AG09319 (cell line): ENCODE results near the gene PTCH1.

Experiments used
- DNase-seq: peaks from one replicate; pipeline ENCODE4 v3.0.0-alpha.2; 2010; ENCODE audit warnings: low read depth; ENCODE audit errors: extremely low read depth
- TF ChIP-seq, protein P1 (sequence below): IDR thresholded peaks from 2 replicates; pipeline ENCODE4 v1.5.1; 2011; ENCODE audit warnings: low read depth, mild to moderate bottlenecking, inconsistent platforms, low read length, moderate library complexity

Gene PTCH1

DNA sequence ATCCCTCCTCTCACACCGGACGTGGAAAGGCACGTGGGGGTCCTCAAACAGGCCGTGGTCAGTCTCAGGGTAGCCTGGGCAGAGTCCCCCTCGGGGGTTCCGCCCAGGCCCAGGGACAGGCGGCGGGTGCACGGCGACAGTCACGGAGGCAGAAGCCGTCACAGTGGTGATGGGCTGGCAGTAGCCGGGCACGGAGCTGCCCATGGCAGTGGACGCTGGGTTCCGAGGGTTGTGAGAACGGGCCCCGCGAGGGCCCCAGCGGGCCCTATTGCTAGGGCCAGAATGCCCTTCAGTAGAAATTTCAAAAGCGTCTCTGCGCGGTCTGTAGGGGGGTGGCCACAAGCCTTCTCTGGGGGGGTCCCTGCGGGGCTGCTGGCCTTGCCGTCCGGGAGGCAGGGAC lies 69.8 kb downstream of the PTCH1 start:
- no peak for DNase-seq
- TF ChIP-seq, protein P1, sequence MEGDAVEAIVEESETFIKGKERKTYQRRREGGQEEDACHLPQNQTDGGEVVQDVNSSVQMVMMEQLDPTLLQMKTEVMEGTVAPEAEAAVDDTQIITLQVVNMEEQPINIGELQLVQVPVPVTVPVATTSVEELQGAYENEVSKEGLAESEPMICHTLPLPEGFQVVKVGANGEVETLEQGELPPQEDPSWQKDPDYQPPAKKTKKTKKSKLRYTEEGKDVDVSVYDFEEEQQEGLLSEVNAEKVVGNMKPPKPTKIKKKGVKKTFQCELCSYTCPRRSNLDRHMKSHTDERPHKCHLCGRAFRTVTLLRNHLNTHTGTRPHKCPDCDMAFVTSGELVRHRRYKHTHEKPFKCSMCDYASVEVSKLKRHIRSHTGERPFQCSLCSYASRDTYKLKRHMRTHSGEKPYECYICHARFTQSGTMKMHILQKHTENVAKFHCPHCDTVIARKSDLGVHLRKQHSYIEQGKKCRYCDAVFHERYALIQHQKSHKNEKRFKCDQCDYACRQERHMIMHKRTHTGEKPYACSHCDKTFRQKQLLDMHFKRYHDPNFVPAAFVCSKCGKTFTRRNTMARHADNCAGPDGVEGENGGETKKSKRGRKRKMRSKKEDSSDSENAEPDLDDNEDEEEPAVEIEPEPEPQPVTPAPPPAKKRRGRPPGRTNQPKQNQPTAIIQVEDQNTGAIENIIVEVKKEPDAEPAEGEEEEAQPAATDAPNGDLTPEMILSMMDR: no peak

DNA sequence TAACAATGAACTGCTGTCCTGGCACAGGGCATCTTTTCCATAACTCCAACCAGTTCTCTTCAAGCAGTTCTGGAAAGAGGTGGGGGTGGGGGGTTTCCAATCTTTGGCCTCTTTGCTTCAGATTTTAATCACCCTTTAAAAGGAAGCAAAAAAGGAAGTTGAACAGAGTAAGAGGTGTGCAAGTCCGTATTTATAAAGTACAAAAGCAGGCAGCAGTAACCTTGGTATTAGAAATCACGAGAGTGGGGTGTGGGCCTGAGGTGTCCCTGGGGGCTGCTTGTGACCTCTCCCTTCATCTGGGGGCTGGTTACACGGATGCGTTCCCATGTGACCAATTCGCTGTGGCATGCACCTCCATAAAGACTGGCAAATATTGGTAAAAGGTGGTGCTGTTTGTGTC lies 70.5 kb downstream of the PTCH1 start:
- TF ChIP-seq, protein P1: no peak
- DNase-seq: no peak

DNA sequence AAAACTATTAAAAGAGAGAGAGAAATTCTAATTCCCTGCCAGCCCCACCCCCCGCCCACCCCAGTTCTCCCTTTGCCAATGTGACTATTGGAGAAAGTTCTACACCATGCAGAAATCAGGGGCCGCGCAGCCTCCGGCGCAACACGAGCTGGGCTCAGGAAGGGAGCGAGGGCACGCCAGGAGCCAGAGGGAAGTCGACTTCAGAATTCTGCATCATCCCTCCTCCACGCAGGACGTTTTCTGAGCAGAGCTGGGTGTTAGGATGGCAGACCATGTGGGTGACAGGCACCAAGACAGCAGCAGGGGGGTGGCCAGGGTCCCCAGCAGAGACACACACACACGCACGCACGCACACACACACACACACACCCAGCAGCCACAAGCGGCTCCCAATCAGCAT lies 72.6 kb downstream of the PTCH1 start:
- no peak for DNase-seq
- TF ChIP-seq, protein P1: no peak

DNA sequence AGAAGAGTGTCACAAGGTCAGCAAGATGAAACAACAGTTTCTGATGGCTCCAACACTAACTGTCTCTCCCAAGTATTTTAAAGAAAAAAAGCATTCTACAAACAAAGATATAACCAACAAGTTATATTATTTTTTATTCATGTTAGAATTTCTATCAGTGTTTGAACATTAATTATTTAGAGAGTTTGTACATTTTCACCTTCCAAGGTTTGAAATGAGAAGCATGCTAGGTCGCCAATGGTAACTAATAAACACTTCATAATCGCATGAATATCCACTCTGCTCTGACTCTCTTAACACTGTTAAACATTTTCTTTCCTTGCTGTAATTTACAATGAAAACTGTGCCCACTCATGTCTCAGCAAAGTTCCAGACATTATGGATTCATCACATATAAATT lies 73.5 kb downstream of the PTCH1 start:
- TF ChIP-seq, protein P1: no peak
- no peak for DNase-seq

DNA sequence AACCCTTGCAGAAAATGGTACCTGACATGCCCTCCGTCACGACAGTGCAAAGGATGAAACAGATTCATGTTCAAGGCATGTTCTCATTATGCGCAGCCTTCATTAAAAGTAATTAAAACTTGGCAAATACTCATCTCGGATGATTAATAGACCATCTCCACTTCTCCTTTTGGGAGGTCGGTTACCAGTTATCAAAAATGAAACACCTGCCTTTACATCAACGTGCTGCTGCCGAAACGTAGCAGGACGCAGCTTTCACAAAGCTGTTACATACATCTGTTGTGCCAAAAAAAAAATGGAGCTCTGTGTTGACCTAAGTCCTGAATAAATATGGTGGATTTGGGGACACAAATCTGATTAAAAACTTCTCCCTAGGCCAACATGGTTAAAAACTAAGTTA lies 75.7 kb downstream of the PTCH1 start:
- TF ChIP-seq, protein P1: no peak
- no peak for DNase-seq

DNA sequence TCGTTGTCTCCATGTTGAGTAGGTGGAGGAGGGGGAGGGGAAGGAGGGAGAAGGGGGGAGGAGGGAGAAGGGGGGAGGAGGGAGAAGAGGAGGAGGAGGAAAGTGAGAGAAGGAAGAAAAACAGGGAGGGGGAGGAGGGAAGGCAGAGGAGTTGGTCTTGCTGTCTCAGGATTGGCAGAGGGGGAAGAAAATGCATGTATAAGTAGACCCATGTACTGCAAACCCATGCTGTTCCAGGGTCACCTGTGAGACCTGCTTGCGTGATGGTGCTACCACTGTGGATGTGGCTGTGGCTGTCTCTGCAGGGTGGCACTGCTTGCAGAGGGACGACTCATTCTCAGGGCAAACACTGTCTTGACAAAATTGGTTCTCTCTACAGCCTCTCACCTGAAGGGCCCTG lies 76.3 kb downstream of the PTCH1 start:
- TF ChIP-seq, protein P1: no peak
- DNase-seq: no peak

DNA sequence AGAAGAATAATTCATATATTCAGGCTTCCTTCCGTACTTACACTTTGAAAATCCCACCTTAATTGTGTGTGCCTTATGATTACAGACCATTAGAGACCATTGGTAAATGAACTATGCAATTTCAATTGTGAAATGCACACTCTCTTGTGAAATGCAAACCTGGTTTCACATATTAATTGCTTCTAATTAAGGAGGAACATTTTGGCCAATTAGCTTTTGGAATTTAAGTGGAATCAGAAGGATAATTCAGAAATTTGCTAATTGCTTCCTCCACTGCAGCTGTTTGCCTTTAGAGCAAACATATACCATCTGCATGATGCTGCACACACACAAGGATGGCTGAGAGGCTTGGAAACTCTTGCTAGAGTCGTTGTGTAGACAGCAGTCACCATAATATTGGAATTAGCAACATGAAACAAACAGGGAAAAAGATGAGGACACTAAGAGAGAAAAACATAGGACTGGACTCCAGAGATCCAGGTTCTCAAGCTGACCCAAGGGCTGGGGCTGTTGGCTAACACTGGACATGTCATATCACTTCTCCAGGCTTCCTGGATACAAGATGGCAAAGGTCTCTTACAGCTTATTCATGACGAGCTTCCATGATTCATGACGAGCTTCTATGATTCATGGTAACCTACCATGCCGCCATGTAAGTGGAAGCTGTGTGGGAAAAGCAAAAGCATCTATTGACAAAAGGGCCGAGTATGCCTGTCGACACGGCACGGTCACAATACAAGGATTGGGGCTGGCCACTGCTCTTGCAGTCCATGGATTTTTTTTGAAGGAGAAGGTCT lies 78.0 kb downstream of the PTCH1 start:
- DNase-seq: no peak
- TF ChIP-seq, protein P1: no peak
